WERI-Rb-1 (cell line): ENCODE results near the gene NAXD.

Source experiments
- DNase-seq: peaks from one replicate; pipeline ENCODE4 v3.0.0-alpha.2; 2020
- H3K27ac ChIP-seq: fragments of 250-450 bp; sonication (Bioruptor Pico); 2 replicates; pipeline ENCODE4 v1.5.1; 2020; ENCODE audit warnings: mild to moderate bottlenecking, moderate library complexity
- H3K27me3 ChIP-seq: fragments of 250-450 bp; sonication (Bioruptor Pico); 2 replicates; pipeline ENCODE4 v1.5.1; 2021; ENCODE audit warnings: mild to moderate bottlenecking, low read depth, moderate library complexity; ENCODE audit not compliant: insufficient read depth, severe bottlenecking
- H3K36me3 ChIP-seq: fragments of 250-450 bp; sonication (Bioruptor Pico); 2 replicates; pipeline ENCODE4 v1.5.1; 2020; ENCODE audit warnings: mild to moderate bottlenecking, moderate library complexity
- H3K4me3 ChIP-seq: 2 replicates; pipeline ENCODE4 v1.5.1; 2011; ENCODE audit warnings: low read depth, mild to moderate bottlenecking, control low read depth, low read length
- H3K9me3 ChIP-seq: fragments of 250-450 bp; sonication (Bioruptor Pico); 2 replicates; pipeline ENCODE4 v1.5.1; 2021; ENCODE audit warnings: mild to moderate bottlenecking, moderate library complexity; ENCODE audit not compliant: severe bottlenecking
- TF ChIP-seq, protein P1 (sequence below): IDR thresholded peaks from 2 replicates; pipeline ENCODE4 v1.5.1; 2011; ENCODE audit warnings: low read depth, mild to moderate bottlenecking, control low read depth, inconsistent platforms, low read length

Gene NAXD

GRCh38 chr13:110589793-110590390 lies 25.5 kb upstream of the NAXD start:
- DNase-seq, result no peak
- no peak overlapping the region for H3K27ac ChIP-seq
- H3K36me3 ChIP-seq, result no peaks in the 10 kb centered on the region
- H3K27me3 ChIP-seq, result peaks cover 10% of the 10 kb centered on the region
- H3K9me3 ChIP-seq, result no peaks in the 10 kb centered on the region
- no peak overlapping the region for H3K4me3 ChIP-seq
- TF ChIP-seq, protein P1, sequence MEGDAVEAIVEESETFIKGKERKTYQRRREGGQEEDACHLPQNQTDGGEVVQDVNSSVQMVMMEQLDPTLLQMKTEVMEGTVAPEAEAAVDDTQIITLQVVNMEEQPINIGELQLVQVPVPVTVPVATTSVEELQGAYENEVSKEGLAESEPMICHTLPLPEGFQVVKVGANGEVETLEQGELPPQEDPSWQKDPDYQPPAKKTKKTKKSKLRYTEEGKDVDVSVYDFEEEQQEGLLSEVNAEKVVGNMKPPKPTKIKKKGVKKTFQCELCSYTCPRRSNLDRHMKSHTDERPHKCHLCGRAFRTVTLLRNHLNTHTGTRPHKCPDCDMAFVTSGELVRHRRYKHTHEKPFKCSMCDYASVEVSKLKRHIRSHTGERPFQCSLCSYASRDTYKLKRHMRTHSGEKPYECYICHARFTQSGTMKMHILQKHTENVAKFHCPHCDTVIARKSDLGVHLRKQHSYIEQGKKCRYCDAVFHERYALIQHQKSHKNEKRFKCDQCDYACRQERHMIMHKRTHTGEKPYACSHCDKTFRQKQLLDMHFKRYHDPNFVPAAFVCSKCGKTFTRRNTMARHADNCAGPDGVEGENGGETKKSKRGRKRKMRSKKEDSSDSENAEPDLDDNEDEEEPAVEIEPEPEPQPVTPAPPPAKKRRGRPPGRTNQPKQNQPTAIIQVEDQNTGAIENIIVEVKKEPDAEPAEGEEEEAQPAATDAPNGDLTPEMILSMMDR, result no peak

DNA sequence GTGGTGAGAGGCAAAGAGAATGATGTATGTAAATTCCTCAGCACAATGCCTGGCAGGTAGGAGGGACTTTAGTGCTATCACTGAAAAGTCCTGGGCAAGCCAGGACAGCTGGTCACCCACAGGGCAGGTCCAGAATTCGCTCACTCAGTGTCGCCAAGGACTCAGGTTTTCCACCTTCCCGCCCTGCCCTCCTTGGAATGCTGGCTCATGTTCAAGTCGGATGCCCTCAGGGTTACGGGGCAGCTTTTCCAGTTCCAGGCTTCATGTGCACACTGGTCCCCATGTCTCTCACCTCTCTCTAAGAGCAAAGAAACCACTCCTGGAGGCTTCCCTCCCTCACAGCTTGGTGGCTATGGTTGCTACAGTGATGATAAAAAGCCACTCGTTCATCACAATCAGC lies 24.8 kb upstream of the NAXD start:
- TF ChIP-seq, protein P1, result no peak
- no peaks in the 10 kb centered on the region for H3K36me3 ChIP-seq
- no peak overlapping the region for H3K27ac ChIP-seq
- H3K9me3 ChIP-seq, result no peaks in the 10 kb centered on the region
- no peak for DNase-seq
- peaks cover 10% of the 10 kb centered on the region for H3K27me3 ChIP-seq
- no peak overlapping the region for H3K4me3 ChIP-seq

DNA sequence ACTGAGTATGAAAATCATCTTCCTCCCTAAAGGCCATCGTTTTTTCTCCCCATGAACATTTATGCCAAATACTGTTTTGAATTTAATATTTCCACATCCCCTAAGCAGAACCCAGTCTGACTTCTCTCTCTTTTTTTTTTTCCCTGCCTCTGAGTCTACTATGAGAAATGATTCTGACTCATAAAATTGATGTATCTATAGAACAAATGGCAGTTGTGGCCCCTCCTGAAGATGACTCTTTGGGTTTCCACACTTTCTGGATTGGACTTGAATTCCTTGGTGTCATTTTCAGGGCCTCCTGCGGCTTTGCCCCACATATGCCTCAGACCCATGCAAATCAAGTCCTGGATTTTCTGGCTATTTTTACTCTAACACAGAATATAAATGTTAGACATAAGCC lies 22.7 kb upstream of the NAXD start:
- H3K36me3 ChIP-seq, result no peaks in the 10 kb centered on the region
- TF ChIP-seq, protein P1, result no peak
- no peak for DNase-seq
- H3K9me3 ChIP-seq, result no peaks in the 10 kb centered on the region
- H3K27me3 ChIP-seq, result peaks cover 10% of the 10 kb centered on the region
- H3K4me3 ChIP-seq, result no peak overlapping the region
- H3K27ac ChIP-seq, result no peak overlapping the region

GRCh38 chr13:110593430-110594130 lies 21.8 kb upstream of the NAXD start:
- Histone ChIP-seq H3K4me3 (no peak overlapping the region), H3K27me3 (peaks cover 10% of the 10 kb centered on the region), H3K9me3 (no peaks in the 10 kb centered on the region), H3K27ac (no peak overlapping the region), H3K36me3 (no peaks in the 10 kb centered on the region)
- TF ChIP-seq, protein P1, result peak; percentile 57
- DNase-seq, result peak; percentile 37

DNA sequence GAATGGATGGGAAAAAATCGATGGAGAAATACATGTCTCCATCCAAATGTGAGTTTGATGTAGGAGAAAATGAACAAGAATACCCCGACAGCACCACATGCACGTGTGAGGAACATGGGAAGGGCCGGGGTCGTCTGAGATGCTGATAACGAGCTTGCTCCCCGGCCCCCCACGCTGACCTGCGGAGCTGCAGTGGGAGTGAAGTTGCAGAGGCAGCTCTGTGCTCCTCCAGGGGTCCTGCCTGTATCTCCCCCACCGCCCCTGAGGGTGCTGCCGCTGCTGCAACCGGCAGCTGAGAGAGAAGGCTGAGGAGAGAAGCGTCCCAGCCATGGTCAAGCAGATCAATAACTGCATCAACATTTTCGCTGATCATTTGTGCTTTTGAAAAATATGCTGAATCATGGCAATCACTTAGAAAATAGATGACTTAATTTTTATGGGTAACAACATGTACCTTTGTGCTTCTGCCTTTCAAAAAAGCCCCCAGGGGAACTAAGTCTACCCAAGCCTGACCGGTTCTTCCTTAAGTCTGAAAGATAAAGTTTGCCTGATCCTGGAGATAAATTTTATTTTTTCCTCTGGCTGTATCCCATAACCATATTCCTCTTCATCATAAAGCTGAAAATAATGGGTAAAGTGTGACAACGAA lies 18.2 kb upstream of the NAXD start:
- H3K27me3 ChIP-seq, result peaks cover 5% of the 10 kb centered on the region
- H3K27ac ChIP-seq, result no peak overlapping the region
- TF ChIP-seq, protein P1, result no peak
- no peaks in the 10 kb centered on the region for H3K36me3 ChIP-seq
- H3K9me3 ChIP-seq, result no peaks in the 10 kb centered on the region
- H3K4me3 ChIP-seq, result no peak overlapping the region
- DNase-seq, result no peak
